A673 (cell line): ENCODE data around the gene OR13G1. TPM values are rescaled to one million over a fixed set of nuclear protein-coding genes. Genes with fewer than 3 reads are reported as not detected.

ENCODE experiments used
- Bru-seq: library from RNA; stranded (reverse); fragments of 400-500 nt; gene quantifications from one replicate; lab custom pipeline; 2021; lab: Mats Ljungman, UMichigan
- BruChase-seq, 2 experiments: library from RNA; stranded (reverse); fragments of 400-500 nt; gene quantifications; one replicate each; lab custom pipeline; 2021; lab: Mats Ljungman, UMichigan
- BruUV-seq: library from RNA; stranded (reverse); fragments of 400-500 nt; replicated peaks from 2 replicates; lab custom pipeline; 2021; lab: Mats Ljungman, UMichigan
- CTCF ChIA-PET: fragments of 300-600 bp; sonication (Branson Sonifier 250); formaldehyde crosslinking; loops from one replicate; lab custom pipeline; 2022; ENCODE audit warnings: antibody characterized with exemption; lab: Charles Lee
- POLR2A ChIA-PET: fragments of 300-600 bp; sonication (Branson Sonifier 250); formaldehyde crosslinking; loops from one replicate; lab custom pipeline; 2022; ENCODE audit warnings: antibody characterized with exemption; ENCODE audit not compliant: low non-redundant PET; lab: Charles Lee
- DNase-seq: peaks from one replicate; pipeline ENCODE4 v3.0.0-alpha.2; 2015; ENCODE audit warnings: low spot score
- H3K27ac ChIP-seq: fragments of 200-600 bp; sonication (generic); 2 replicates; pipeline ENCODE4 v1.5.1; 2016; ENCODE audit warnings: mixed run types, low read depth, mild to moderate bottlenecking, mixed read lengths, antibody characterized with exemption, low read length; ENCODE audit not compliant: poor library complexity, severe bottlenecking
- H3K27me3 ChIP-seq: fragments of 200-600 bp; sonication (generic); replicated peaks from 2 replicates; pipeline ENCODE4 v1.6.1; 2017; ENCODE audit warnings: mixed run types, low read depth, mild to moderate bottlenecking, mixed read lengths, antibody characterized with exemption, low read length; ENCODE audit not compliant: insufficient read depth, poor library complexity
- H3K36me3 ChIP-seq: fragments of 200-600 bp; sonication (generic); 2 replicates; pipeline ENCODE4 v1.6.1; 2016; ENCODE audit warnings: mixed run types, mild to moderate bottlenecking, mixed read lengths, antibody characterized with exemption, low read length; ENCODE audit not compliant: insufficient read depth, poor library complexity, severe bottlenecking
- H3K4me1 ChIP-seq: fragments of 200-600 bp; sonication (generic); 2 replicates; pipeline ENCODE4 v1.6.1; 2017; ENCODE audit warnings: mixed run types, mild to moderate bottlenecking, mixed read lengths, antibody characterized with exemption, low read length; ENCODE audit not compliant: insufficient read depth, poor library complexity, severe bottlenecking
- H3K4me3 ChIP-seq: fragments of 200-600 bp; sonication (generic); 2 replicates; pipeline ENCODE4 v1.5.1; 2016; ENCODE audit warnings: low read depth, mixed run types, mild to moderate bottlenecking, mixed read lengths, low read length; ENCODE audit not compliant: poor library complexity, severe bottlenecking
- H3K9me3 ChIP-seq: fragments of 200-600 bp; sonication (generic); 2 replicates; pipeline ENCODE4 v1.6.1; 2016; ENCODE audit warnings: mixed run types, low read depth, mild to moderate bottlenecking, mixed read lengths, antibody characterized with exemption, low read length; ENCODE audit not compliant: poor library complexity, severe bottlenecking
- EZH2 ChIP-seq: fragments of 200-600 bp; sonication (generic); IDR thresholded peaks from 2 replicates; pipeline ENCODE4 v1.6.1; 2017; ENCODE audit warnings: borderline replicate concordance, low read depth, mild to moderate bottlenecking, mixed read lengths, antibody characterized with exemption, low read length; ENCODE audit not compliant: poor library complexity, severe bottlenecking
- intact Hi-C: fragments of 100-400 bp; cut with micrococcal nuclease; formaldehyde crosslinking; loops from one replicate; pipeline ENCODE4 v1.10.0; 2022; ENCODE audit not compliant: unreplicated experiment
- long read RNA-seq: library from polyadenylated mRNA; stranded (forward); transcript quantifications from one replicate; pipeline ENCODE4 v2.0.0, GENCODE V29; 2022
- total RNA-seq: library from RNA; stranded (reverse); gene quantifications from 2 replicates; pipeline ENCODE4 v1.2.3, GENCODE V29; 2021
- TF ChIP-seq, protein P1 (sequence below): fragments of 300-800, 200-600 bp; sonication (generic); conservative IDR thresholded peaks from 2 replicates; pipeline ENCODE4 v1.5.1; 2017; ENCODE audit warnings: low read depth, mild to moderate bottlenecking, antibody characterized with exemption, low read length, moderate library complexity, mixed read lengths

Gene OR13G1, protein sequence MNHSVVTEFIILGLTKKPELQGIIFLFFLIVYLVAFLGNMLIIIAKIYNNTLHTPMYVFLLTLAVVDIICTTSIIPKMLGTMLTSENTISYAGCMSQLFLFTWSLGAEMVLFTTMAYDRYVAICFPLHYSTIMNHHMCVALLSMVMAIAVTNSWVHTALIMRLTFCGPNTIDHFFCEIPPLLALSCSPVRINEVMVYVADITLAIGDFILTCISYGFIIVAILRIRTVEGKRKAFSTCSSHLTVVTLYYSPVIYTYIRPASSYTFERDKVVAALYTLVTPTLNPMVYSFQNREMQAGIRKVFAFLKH
- not detected in 2 replicates for total RNA-seq
- Bru-seq, nascent RNA: not detected
- BruChase-seq, experiment 1, labeled RNA remaining after a 2-hour chase: not detected
- not detected for BruChase-seq, experiment 2, labeled RNA remaining after a 6-hour chase
- long read RNA-seq: 0 reads

DNA sequence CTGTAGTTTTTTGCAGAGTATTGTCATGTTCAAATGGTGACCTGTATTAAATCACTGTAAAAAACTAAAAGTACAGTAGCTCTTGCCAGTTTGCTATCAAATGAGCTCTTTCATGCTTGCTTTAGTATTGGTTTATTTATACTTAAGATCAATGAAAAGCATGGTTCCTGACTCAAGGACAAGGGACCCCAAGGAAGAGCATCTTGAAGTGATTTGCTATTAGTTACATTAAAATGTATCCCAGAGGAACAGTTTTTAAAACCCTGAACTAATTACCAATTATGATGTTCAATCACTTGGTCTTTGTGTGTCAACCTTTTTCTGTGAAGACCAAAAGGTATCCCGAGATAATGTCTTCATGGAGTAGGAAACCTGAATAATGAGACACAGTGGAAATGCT is at the start of gene OR13G1:
Gene OR13G1 (minus strand): TSS at position 101 of the 400 bp plus-strand sequence. CDS start 6,698 bp downstream, outside the sequence.
- intact Hi-C loops: no loop called here
- H3K27me3 ChIP-seq: no peaks in the 10 kb centered on the region
- H3K36me3 ChIP-seq: no peaks in the 10 kb centered on the region
- no peaks in the 10 kb centered on the region for H3K9me3 ChIP-seq
- TF ChIP-seq, protein P1, sequence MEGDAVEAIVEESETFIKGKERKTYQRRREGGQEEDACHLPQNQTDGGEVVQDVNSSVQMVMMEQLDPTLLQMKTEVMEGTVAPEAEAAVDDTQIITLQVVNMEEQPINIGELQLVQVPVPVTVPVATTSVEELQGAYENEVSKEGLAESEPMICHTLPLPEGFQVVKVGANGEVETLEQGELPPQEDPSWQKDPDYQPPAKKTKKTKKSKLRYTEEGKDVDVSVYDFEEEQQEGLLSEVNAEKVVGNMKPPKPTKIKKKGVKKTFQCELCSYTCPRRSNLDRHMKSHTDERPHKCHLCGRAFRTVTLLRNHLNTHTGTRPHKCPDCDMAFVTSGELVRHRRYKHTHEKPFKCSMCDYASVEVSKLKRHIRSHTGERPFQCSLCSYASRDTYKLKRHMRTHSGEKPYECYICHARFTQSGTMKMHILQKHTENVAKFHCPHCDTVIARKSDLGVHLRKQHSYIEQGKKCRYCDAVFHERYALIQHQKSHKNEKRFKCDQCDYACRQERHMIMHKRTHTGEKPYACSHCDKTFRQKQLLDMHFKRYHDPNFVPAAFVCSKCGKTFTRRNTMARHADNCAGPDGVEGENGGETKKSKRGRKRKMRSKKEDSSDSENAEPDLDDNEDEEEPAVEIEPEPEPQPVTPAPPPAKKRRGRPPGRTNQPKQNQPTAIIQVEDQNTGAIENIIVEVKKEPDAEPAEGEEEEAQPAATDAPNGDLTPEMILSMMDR: no peak
- no peak for TF ChIP-seq EZH2
- POLR2A ChIA-PET: no interaction called here
- CTCF ChIA-PET: no interaction called here
- no peak for DNase-seq
- no peak within 1 kb of the TSS for H3K4me3 ChIP-seq
- no TSS peak for BruUV-seq
- H3K27ac ChIP-seq: no peak within 1 kb of the TSS
- no peaks in the 10 kb centered on the region for H3K4me1 ChIP-seq

- Histone ChIP-seq H3K4me3 (no peak overlapping the region), H3K36me3 (no peaks in the 10 kb centered on the region), H3K9me3 (peaks cover 21% of the 10 kb centered on the region), H3K27me3 (no peaks in the 10 kb centered on the region), H3K27ac (no peak overlapping the region), H3K4me1 (no peaks in the 10 kb centered on the region)
- no TSS peak for BruUV-seq
- DNase-seq: no peak
- intact Hi-C loops: no loop called here
- POLR2A ChIA-PET: no interaction called here
- no peak for TF ChIP-seq EZH2
- TF ChIP-seq, protein P1: no peak
- CTCF ChIA-PET: no interaction called here
Measured at GRCh38 chr1:247721222-247721621, 41.7 kb upstream of the OR13G1 start.

- no TSS peak for BruUV-seq
- no peak for DNase-seq
- ChIA-PET POLR2A (no interaction called here), CTCF (no interaction called here)
- TF ChIP-seq, protein P1: no peak
- TF ChIP-seq EZH2: no peak
- Histone ChIP-seq H3K9me3 (peaks cover 27% of the 10 kb centered on the region), H3K27ac (no peak within 1 kb of the TSS), H3K4me3 (no peak within 1 kb of the TSS), H3K36me3 (no peaks in the 10 kb centered on the region), H3K27me3 (no peaks in the 10 kb centered on the region), H3K4me1 (no peaks in the 10 kb centered on the region)
- intact Hi-C loops: no loop called here
Measured at GRCh38 chr1:247716546-247716945, 37.0 kb upstream of the OR13G1 start, which contains the start of gene OR6F1. OR6F1 (minus strand) TSS chr1:247716646; CDS start chr1:247712755, 3,891 bp downstream.
